ENCODE data around the gene ZNF684.

ZNF684 gene

GRCh38 chr1:40532062-40532389 lies 589 bp downstream of the ZNF684 start:
- H3K9ac ChIP-seq (ENCODE audit: low read length): peak overlapping the region; percentile 74
- H3F3A ChIP-seq (ENCODE audit: insufficient read depth): no peaks in the 10 kb centered on the region; the same call in 1 of the 2 replicates
- no peaks in the 10 kb centered on the region for H3K27me3 ChIP-seq (ENCODE audit: low read length)
- H2AFZ ChIP-seq (ENCODE audit: low read depth, low read length, severe bottlenecking): peak overlapping the region; percentile 73
- H3K79me2 ChIP-seq (ENCODE audit: insufficient read depth, low read length): peaks cover 5% of the 10 kb centered on the region; the same call in 1 of the 2 replicates
- no peaks in the 10 kb centered on the region for H4K20me1 ChIP-seq (ENCODE audit: low read depth, low read length)
- H3K4me3 ChIP-seq (ENCODE audit: insufficient read depth, low read length, poor library complexity, severe bottlenecking): peak overlapping the region; percentile 80
- no peak for TF ChIP-seq CTCF (IDR thresholded peaks at IDR 0.05; ENCODE audit: insufficient read depth, low read length, poor library complexity, severe bottlenecking)
- no peak for TF ChIP-seq EZH2phosphoT487 (conservative IDR thresholded peaks at IDR 0.05; ENCODE audit: low read length)
- peaks cover 6% of the 10 kb centered on the region; the same call in 1 of the 2 replicates for H3K36me3 ChIP-seq (ENCODE audit: low read length)
- peak overlapping the region; percentile 49 for H3K27ac ChIP-seq (ENCODE audit: low read depth, low read length)
- H3K9me2 ChIP-seq (replicated peaks; ENCODE audit: insufficient read depth, low read length): no peaks in the 10 kb centered on the region
- H3K4me2 ChIP-seq (ENCODE audit: low read depth, low read length, poor library complexity, severe bottlenecking): peak overlapping the region; percentile 99
- H3K9me3 ChIP-seq (ENCODE audit: insufficient read depth, low read length): no peaks in the 10 kb centered on the region

DNA sequence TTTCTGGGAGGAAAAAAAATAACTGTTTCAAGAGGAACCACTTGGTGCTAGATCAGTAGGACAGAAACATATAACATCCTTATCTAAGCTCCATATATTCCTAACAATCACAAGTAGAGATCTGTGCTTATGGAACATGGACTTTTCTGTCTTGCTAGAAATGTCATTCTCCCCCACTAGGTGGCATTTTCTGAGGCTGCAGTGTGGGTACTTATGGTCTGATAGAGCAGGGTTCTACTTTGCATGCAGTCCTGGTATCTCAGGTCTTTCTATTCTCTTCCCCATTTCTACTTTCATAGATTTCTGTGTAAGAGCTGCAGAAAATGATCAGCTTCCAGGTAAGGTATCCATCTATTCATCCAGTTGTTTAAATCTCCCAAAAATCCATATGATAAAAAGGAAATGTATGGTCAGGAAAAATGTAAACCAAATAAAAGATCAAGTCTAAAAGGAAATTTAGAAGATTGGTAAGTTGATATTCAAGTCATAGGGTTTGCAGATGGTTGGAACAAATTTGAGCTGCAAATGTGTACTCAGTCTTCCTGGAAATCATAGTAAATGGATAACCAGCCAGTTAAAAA lies 1.5 kb downstream of the ZNF684 start:
- peaks cover 5% of the 10 kb centered on the region; the same call in 1 of the 2 replicates for H3K79me2 ChIP-seq (ENCODE audit: insufficient read depth, low read length)
- H2AFZ ChIP-seq (ENCODE audit: low read depth, low read length, severe bottlenecking): no peak overlapping the region
- H3F3A ChIP-seq (ENCODE audit: insufficient read depth): no peaks in the 10 kb centered on the region; the same call in 1 of the 2 replicates
- H3K4me3 ChIP-seq (ENCODE audit: insufficient read depth, low read length, poor library complexity, severe bottlenecking): peak overlapping the region; percentile 80
- TF ChIP-seq CTCF (IDR thresholded peaks at IDR 0.05; ENCODE audit: insufficient read depth, low read length, poor library complexity, severe bottlenecking): peak; percentile 71
- no peak for TF ChIP-seq EZH2phosphoT487 (conservative IDR thresholded peaks at IDR 0.05; ENCODE audit: low read length)
- peak overlapping the region; percentile 99 for H3K4me2 ChIP-seq (ENCODE audit: low read depth, low read length, poor library complexity, severe bottlenecking)
- H3K27me3 ChIP-seq (ENCODE audit: low read length): no peaks in the 10 kb centered on the region
- H3K9ac ChIP-seq (ENCODE audit: low read length): peak overlapping the region; percentile 74
- no peaks in the 10 kb centered on the region for H3K9me3 ChIP-seq (ENCODE audit: insufficient read depth, low read length)
- H3K9me2 ChIP-seq (replicated peaks; ENCODE audit: insufficient read depth, low read length): no peaks in the 10 kb centered on the region
- peaks cover 6% of the 10 kb centered on the region; the same call in 1 of the 2 replicates for H3K36me3 ChIP-seq (ENCODE audit: low read length)
- no peaks in the 10 kb centered on the region for H4K20me1 ChIP-seq (ENCODE audit: low read depth, low read length)
- peak overlapping the region; percentile 49; the same call in 1 of the 2 replicates for H3K27ac ChIP-seq (ENCODE audit: low read depth, low read length)

- Histone ChIP-seq H3K9me3 (ENCODE audit: insufficient read depth, low read length) (no peaks in the 10 kb centered on the region), H3K27me3 (ENCODE audit: low read length) (no peaks in the 10 kb centered on the region), H3K9me2 (replicated peaks; ENCODE audit: insufficient read depth, low read length) (no peaks in the 10 kb centered on the region), H4K20me1 (ENCODE audit: low read depth, low read length) (no peaks in the 10 kb centered on the region), H3K9ac (ENCODE audit: low read length) (no peak overlapping the region), H3K4me3 (ENCODE audit: insufficient read depth, low read length, poor library complexity, severe bottlenecking) (no peak overlapping the region), H2AFZ (ENCODE audit: low read depth, low read length, severe bottlenecking) (no peak overlapping the region), H3K27ac (ENCODE audit: low read depth, low read length) (no peak overlapping the region), H3F3A (ENCODE audit: insufficient read depth) (no peaks in the 10 kb centered on the region; the same call in 1 of the 2 replicates), H3K79me2 (ENCODE audit: insufficient read depth, low read length) (peaks cover 5% of the 10 kb centered on the region; the same call in 1 of the 2 replicates), H3K36me3 (ENCODE audit: low read length) (peaks cover 6% of the 10 kb centered on the region; the same call in 1 of the 2 replicates), H3K4me2 (ENCODE audit: low read depth, low read length, poor library complexity, severe bottlenecking) (no peak overlapping the region)
- TF ChIP-seq CTCF (IDR thresholded peaks at IDR 0.05; ENCODE audit: insufficient read depth, low read length, poor library complexity, severe bottlenecking): no peak
- no peak for TF ChIP-seq EZH2phosphoT487 (conservative IDR thresholded peaks at IDR 0.05; ENCODE audit: low read length)
Observed at GRCh38 chr1:40534589-40534988, 3.2 kb downstream of the ZNF684 start.

Data from SU-DHL-6 (cell line).